Naive thymus-derived CD8-positive, alpha-beta T cell (primary cell): ENCODE measurements around the gene POLH. TPM values are rescaled to one million over a fixed set of nuclear protein-coding genes. Genes with fewer than 3 reads are reported as not detected.
A peak's percentile ranks its signal among the peaks of the same experiment; 100 is the strongest.
"Not testable (repeated sequence)": the region's sequence is repeated elsewhere in the genome, so short reads cannot be mapped to it uniquely, and the experiment has no call there.

Experiments used
- ATAC-seq, 2 donors: fragments of 150-1000 bp; cut with Tn5 transposase in 1 of 2; sonication (Bioruptor Pico), chemical (Tn5 transposase) in 1 of 2; 1 replicate in 1 of 2; 2 replicates in 1 of 2; pipeline ENCODE4 v1.10.0; 2021; ENCODE audit warnings: mild to moderate bottlenecking in 2 of 2, moderate library complexity in 2 of 2
- POLR2A ChIA-PET: fragments of 350-600 bp; sonication (Branson Sonifier 250); formaldehyde crosslinking; loops from one replicate; lab custom pipeline; 2021; ENCODE audit warnings: antibody characterized with exemption; lab: Charles Lee
- DNase-seq, 10 donors: peaks; one replicate each; pipeline versions ENCODE4 v3.0.0 to v3.0.0-alpha.2; 2020 to 2022
- H3K27ac Mint-ChIP-seq, 10 donors: one replicate each; pipeline ENCODE4 v1.8.0; 2020 to 2022; ENCODE audit warnings: mild to moderate bottlenecking in 10 of 10, mixed read lengths in 10 of 10, moderate library complexity in 4 of 10, inconsistent platforms in 1 of 10
- H3K27me3 Mint-ChIP-seq, 5 donors: one replicate each; pipeline ENCODE4 v1.8.0; 2021 to 2022; ENCODE audit warnings: mixed read lengths in 5 of 5
- H3K36me3 Mint-ChIP-seq, 3 donors: one replicate each; pipeline ENCODE4 v1.8.0; 2020 to 2022; ENCODE audit warnings: mixed read lengths in 3 of 3, mild to moderate bottlenecking in 2 of 3, inconsistent platforms in 1 of 3
- H3K4me1 Mint-ChIP-seq, 4 donors: one replicate each; pipeline ENCODE4 v1.8.0; 2021 to 2022; ENCODE audit warnings: mixed read lengths in 4 of 4
- H3K4me3 Mint-ChIP-seq, 10 donors: one replicate each; pipeline ENCODE4 v1.8.0; 2020 to 2022; ENCODE audit warnings: mild to moderate bottlenecking in 10 of 10, mixed read lengths in 10 of 10, moderate library complexity in 6 of 10, inconsistent platforms in 1 of 10
- H3K9me3 Mint-ChIP-seq, 9 donors: one replicate each; pipeline ENCODE4 v1.8.0; 2020 to 2022; ENCODE audit warnings: mixed read lengths in 9 of 9, mild to moderate bottlenecking in 3 of 9, inconsistent platforms in 1 of 9, moderate library complexity in 1 of 9
- polyA plus RNA-seq, 3 donors: library from polyadenylated mRNA; unstranded; fragments of 300-500 nt; fragmentation: Illumina TruSeq; gene quantifications; one replicate each; pipeline ENCODE4 v1.2.3, GENCODE V29; 2021
- total RNA-seq, 8 experiments: library from RNA in 2 of 8; stranded (reverse) in 2 of 8; gene quantifications; one replicate each; pipeline ENCODE4 v1.2.3 and lab custom pipeline; 2021 to 2026

POLH gene
- total RNA-seq = 10 to 100 TPM; 22.9 to 26.5 TPM
- polyA plus RNA-seq = 10 to 100 TPM in 2 of 3 donors, 1 to 10 TPM in 1; 5.9 to 18.9 (median 11.6) TPM
- total RNA-seq (lab: John Stamatoyannopoulos, UW) = 21.2 to 56.2 (median 39.1) reads per million in 6 experiments

GRCh38 chr6:43575772-43576551, at the start of gene POLH, which contains the start of gene XPO5:
TSS of gene POLH (plus strand) at chr6:43576185. CDS start at chr6:43582320, 6,135 bp downstream.
TSS of gene XPO5 (minus strand) at chr6:43576038. CDS start at chr6:43575864, 174 bp downstream.
- POLR2A ChIA-PET = interaction anchor here (0.6 to 2.1 kb wide), 7 partner anchors 8 to 139 kb away, joined by 3 to 9 read pairs (median 5); partner anchors contain the start of genes MAD2L1BP, POLR1C and YIPF3
- no peaks in the 10 kb centered on the region for H3K9me3 Mint-ChIP-seq
- ATAC-seq (peak; percentile 92 to 94), DNase-seq (peak; percentile 80 to 93 (median 90))
- H3K27ac Mint-ChIP-seq = peak within 1 kb of the TSS; percentile 81 to 98 (median 93)
- H3K4me3 Mint-ChIP-seq = peak within 1 kb of the TSS; percentile 90 to 99 (median 97)
- H3K4me1 Mint-ChIP-seq = peaks cover 23 to 52% (median 45%) of the 10 kb centered on the region in 4 donors
- H3K27me3 Mint-ChIP-seq = no peaks in the 10 kb centered on the region
- H3K36me3 Mint-ChIP-seq = peaks cover 0 to 25% (median 4%) of the 10 kb centered on the region in 3 donors

- DNase-seq (no peak), ATAC-seq (no peak)
- no peaks in the 10 kb centered on the region for H3K27me3 Mint-ChIP-seq
- peak overlapping the region in 4 of 10 donors; percentile 37 to 78 (median 40) for H3K27ac Mint-ChIP-seq
- no peaks in the 10 kb centered on the region for H3K9me3 Mint-ChIP-seq
- peaks cover 5 to 59% (median 9%) of the 10 kb centered on the region in 3 donors for H3K36me3 Mint-ChIP-seq
- POLR2A ChIA-PET = no interaction called here
- no peaks in the 10 kb centered on the region for H3K4me1 Mint-ChIP-seq
- H3K4me3 Mint-ChIP-seq = no peak overlapping the region
Measured at GRCh38 chr6:43532201-43532600, 43.8 kb upstream of the POLH start.

GRCh38 chr6:43538986-43539385, 37.0 kb upstream of the POLH start:
- H3K27me3 Mint-ChIP-seq, H3K4me3 Mint-ChIP-seq, POLR2A ChIA-PET, H3K4me1 Mint-ChIP-seq, H3K27ac Mint-ChIP-seq, ATAC-seq, DNase-seq, H3K9me3 Mint-ChIP-seq: not testable (repeated sequence)
- H3K36me3 Mint-ChIP-seq = peaks cover 0 to 65% (median 14%) of the 10 kb centered on the region in 3 donors

- H3K27ac Mint-ChIP-seq, H3K4me3 Mint-ChIP-seq, H3K27me3 Mint-ChIP-seq, H3K9me3 Mint-ChIP-seq, ATAC-seq, H3K4me1 Mint-ChIP-seq, POLR2A ChIA-PET, DNase-seq: not testable (repeated sequence)
- H3K36me3 Mint-ChIP-seq = peaks cover 0 to 70% (median 14%) of the 10 kb centered on the region in 3 donors
Measured at GRCh38 chr6:43539409-43539808, 36.6 kb upstream of the POLH start.

GRCh38 chr6:43540507-43540906, 35.5 kb upstream of the POLH start:
- Mint-ChIP-seq H3K4me3 (no peak overlapping the region), H3K27ac (no peak overlapping the region), H3K36me3 (peaks cover 0 to 72% (median 17%) of the 10 kb centered on the region in 3 donors), H3K9me3 (no peaks in the 10 kb centered on the region), H3K27me3 (no peaks in the 10 kb centered on the region), H3K4me1 (peaks cover 0 to 2% (median under 1%) of the 10 kb centered on the region in 4 donors)
- DNase-seq = no peak
- ATAC-seq = no peak
- POLR2A ChIA-PET = no interaction called here

- H3K4me1 Mint-ChIP-seq = peaks cover 0 to 2% (median under 1%) of the 10 kb centered on the region in 4 donors
- POLR2A ChIA-PET = no interaction called here
- H3K36me3 Mint-ChIP-seq = peaks cover 0 to 79% (median 29%) of the 10 kb centered on the region in 3 donors
- no peak overlapping the region for H3K4me3 Mint-ChIP-seq
- H3K27ac Mint-ChIP-seq = peak overlapping the region in 1 of 10 donors; percentile 44
- no peak for DNase-seq
- no peak for ATAC-seq
- H3K9me3 Mint-ChIP-seq = no peaks in the 10 kb centered on the region
- H3K27me3 Mint-ChIP-seq = no peaks in the 10 kb centered on the region
Measured at GRCh38 chr6:43541774-43542471, 34.1 kb upstream of the POLH start.

GRCh38 chr6:43544461-43544860, 31.5 kb upstream of the POLH start:
- Mint-ChIP-seq H3K4me1 (peaks cover 0 to 2% (median under 1%) of the 10 kb centered on the region in 4 donors), H3K27ac (peak overlapping the region in 1 of 10 donors; percentile 7), H3K36me3 (peaks cover 0 to 83% (median 33%) of the 10 kb centered on the region in 3 donors), H3K27me3 (no peaks in the 10 kb centered on the region), H3K4me3 (no peak overlapping the region), H3K9me3 (no peaks in the 10 kb centered on the region)
- no peak for ATAC-seq
- DNase-seq = peak in 1 of 10 donors; percentile 15
- POLR2A ChIA-PET = no interaction called here

- Mint-ChIP-seq H3K9me3 (no peaks in the 10 kb centered on the region), H3K36me3 (peaks cover 0 to 92% (median 27%) of the 10 kb centered on the region in 3 donors), H3K27me3 (no peaks in the 10 kb centered on the region), H3K4me3 (no peak overlapping the region), H3K4me1 (peaks cover 0 to 2% (median under 1%) of the 10 kb centered on the region in 4 donors), H3K27ac (peak overlapping the region in 2 of 10 donors; percentile 13 to 75)
- POLR2A ChIA-PET = no interaction called here
- DNase-seq (no peak), ATAC-seq (no peak)
Measured at GRCh38 chr6:43547222-43547621, 28.8 kb upstream of the POLH start.

- not testable (repeated sequence) for ATAC-seq, H3K4me1 Mint-ChIP-seq, H3K9me3 Mint-ChIP-seq, H3K27me3 Mint-ChIP-seq, DNase-seq, H3K4me3 Mint-ChIP-seq
- POLR2A ChIA-PET = interaction anchor here (0.6 kb wide), 1 partner anchor 193 kb away, joined by 3 read pairs; no protein-coding TSS in a partner anchor
- H3K27ac Mint-ChIP-seq = peak overlapping the region in 1 of 10 donors; percentile 31
- peaks cover 0 to 95% (median 35%) of the 10 kb centered on the region in 3 donors for H3K36me3 Mint-ChIP-seq
Measured at GRCh38 chr6:43557620-43558019, 18.4 kb upstream of the POLH start.

GRCh38 chr6:43559328-43559727, 16.7 kb upstream of the POLH start:
- Mint-ChIP-seq H3K27ac (no peak overlapping the region), H3K4me1 (no peaks in the 10 kb centered on the region)
- no peak for ATAC-seq

GRCh38 chr6:43570876-43571441, 5.0 kb upstream of the POLH start:
- Mint-ChIP-seq H3K36me3 (peaks cover 0 to 68% (median 15%) of the 10 kb centered on the region in 3 donors), H3K9me3 (no peaks in the 10 kb centered on the region), H3K27ac (peak overlapping the region in 2 of 10 donors; percentile 11 to 49), H3K27me3 (no peaks in the 10 kb centered on the region), H3K4me3 (no peak overlapping the region), H3K4me1 (peaks cover 7 to 20% (median 15%) of the 10 kb centered on the region in 4 donors)
- DNase-seq (no peak), ATAC-seq (no peak)
- POLR2A ChIA-PET = no interaction called here

More at GRCh38 chr6:43559328-43559727, 16.7 kb upstream of the POLH start:
- POLR2A ChIA-PET = interaction anchor here (0.5 to 0.9 kb wide), 2 partner anchors 16 to 882 kb away, joined by 3 read pairs; partner anchors contain the start of genes POLH and XPO5
- Mint-ChIP-seq H3K27me3 (no peaks in the 10 kb centered on the region), H3K9me3 (no peaks in the 10 kb centered on the region), H3K4me3 (no peak overlapping the region), H3K36me3 (peaks cover 0 to 94% (median 29%) of the 10 kb centered on the region in 3 donors)
- no peak for DNase-seq

GRCh38 chr6:43572015-43572414, 4.0 kb upstream of the POLH start:
- peaks cover 0 to 60% (median 12%) of the 10 kb centered on the region in 3 donors for H3K36me3 Mint-ChIP-seq
- H3K9me3 Mint-ChIP-seq = no peaks in the 10 kb centered on the region
- H3K27ac Mint-ChIP-seq = peak overlapping the region in 1 of 10 donors; percentile 68
- H3K27me3 Mint-ChIP-seq = no peaks in the 10 kb centered on the region
- no peak for ATAC-seq
- peaks cover 8 to 25% (median 24%) of the 10 kb centered on the region in 4 donors for H3K4me1 Mint-ChIP-seq
- no peak for DNase-seq
- H3K4me3 Mint-ChIP-seq = no peak overlapping the region
- POLR2A ChIA-PET = no interaction called here
